IMR-90 (cell line): ENCODE results near the gene PCGF5. TPM values are rescaled to one million over a fixed set of nuclear protein-coding genes. Genes with fewer than 3 reads are reported as not detected.

ENCODE experiments used
- ATAC-seq: fragments of 200-7000 bp; cut with Tn5 transposase; 2 replicates; pipeline ENCODE4 v1.9.1; 2020; ENCODE audit warnings: low read depth, mild to moderate bottlenecking, moderate library complexity
- BruUV-seq: library from RNA; stranded (reverse); fragments of 400-500 nt; replicated peaks from 2 replicates; lab custom pipeline; 2021; lab: Mats Ljungman, UMichigan
- CTCF ChIA-PET: fragments of 300-600 bp; formaldehyde crosslinking; extraction: SDS; loops from one replicate; lab custom pipeline; 2021; ENCODE audit warnings: antibody characterized with exemption; lab: Yijun Ruan, JAX
- POLR2A ChIA-PET: fragments of 300-600 bp; sonication (Branson Sonifier 250); formaldehyde crosslinking; loops from one replicate; lab custom pipeline; 2022; ENCODE audit warnings: antibody characterized with exemption; ENCODE audit not compliant: unreplicated experiment; lab: Charles Lee
- DNase-seq: peaks from one replicate; pipeline ENCODE4 v3.0.0; 2013
- H2AFZ ChIP-seq: replicated peaks from 2 replicates; pipeline ENCODE3; 2013; ENCODE audit warnings: low read length, mild to moderate bottlenecking; ENCODE audit not compliant: poor library complexity
- H2AK5ac ChIP-seq: 2 replicates; pipeline ENCODE4 v1.6.1; 2013; ENCODE audit warnings: low read depth, low read length, inconsistent platforms
- H2AK9ac ChIP-seq: replicated peaks from 2 replicates; pipeline ENCODE3; 2013; ENCODE audit warnings: mild to moderate bottlenecking, low read depth, low read length, moderate library complexity; ENCODE audit not compliant: poor library complexity
- H2BK120ac ChIP-seq: 2 replicates; pipeline ENCODE4 v1.6.1; 2013; ENCODE audit warnings: low read depth, low read length, inconsistent platforms
- H2BK15ac ChIP-seq: 3 replicates; pipeline ENCODE4 v1.6.1; 2013; ENCODE audit warnings: low read depth, low read length, inconsistent platforms
- H2BK20ac ChIP-seq: 2 replicates; pipeline ENCODE4 v1.6.1; 2013; ENCODE audit warnings: low read depth, mild to moderate bottlenecking, inconsistent platforms, low read length, moderate library complexity
- H2BK5ac ChIP-seq: 2 replicates; pipeline ENCODE4 v1.6.1; 2013; ENCODE audit warnings: mild to moderate bottlenecking, low read depth, low read length, inconsistent platforms; ENCODE audit not compliant: poor library complexity, severe bottlenecking
- H3K14ac ChIP-seq: replicated peaks from 2 replicates; pipeline ENCODE4 v1.6.1; 2013; ENCODE audit warnings: low read depth, low read length, inconsistent platforms
- H3K18ac ChIP-seq: 2 replicates; pipeline ENCODE4 v1.6.1; 2013; ENCODE audit warnings: low read depth, low read length, control low read depth
- H3K23ac ChIP-seq: 2 replicates; pipeline ENCODE4 v1.6.1; 2013; ENCODE audit warnings: low read depth, low read length, inconsistent platforms
- H3K27ac ChIP-seq: 2 replicates; pipeline ENCODE4 v1.5.1; 2013; ENCODE audit warnings: mild to moderate bottlenecking, control low read depth, low read length; ENCODE audit not compliant: insufficient read depth
- H3K27me3 ChIP-seq: 2 replicates; pipeline ENCODE4 v1.6.1; 2013; ENCODE audit warnings: low read length; ENCODE audit not compliant: control insufficient read depth, insufficient read depth
- H3K36me3 ChIP-seq: 2 replicates; pipeline ENCODE4 v1.6.1; 2013; ENCODE audit warnings: low read length, mixed read lengths; ENCODE audit not compliant: control insufficient read depth, insufficient read depth
- H3K4ac ChIP-seq: 2 replicates; pipeline ENCODE4 v1.6.1; 2013; ENCODE audit warnings: low read depth, low read length, inconsistent platforms
- H3K4me1 ChIP-seq: 2 replicates; pipeline ENCODE4 v1.6.1; 2013; ENCODE audit warnings: low read length, mixed read lengths; ENCODE audit not compliant: control insufficient read depth, insufficient read depth
- H3K4me2 ChIP-seq: 2 replicates; pipeline ENCODE4 v1.6.1; 2013; ENCODE audit warnings: low read depth, mild to moderate bottlenecking, control low read depth, low read length, moderate library complexity
- H3K4me3 ChIP-seq: 2 replicates; pipeline ENCODE4 v1.5.1; 2013; ENCODE audit warnings: low read depth, mild to moderate bottlenecking, control low read depth, low read length, moderate library complexity; ENCODE audit not compliant: insufficient read depth
- H3K56ac ChIP-seq: 2 replicates; pipeline ENCODE4 v1.6.1; 2013; ENCODE audit warnings: low read length, inconsistent platforms; ENCODE audit not compliant: insufficient read depth; ENCODE audit errors: extremely low read depth
- H3K79me1 ChIP-seq, 2 experiments: 2 replicates each; pipeline ENCODE4 v1.6.1; 2013; ENCODE audit warnings: low read length in 2 of 2, inconsistent platforms in 1 of 2, low read depth in 1 of 2
- H3K9ac ChIP-seq: 2 replicates; pipeline ENCODE4 v1.6.1; 2013; ENCODE audit warnings: low read depth, low read length, control low read depth
- H3K9me1 ChIP-seq: 2 replicates; pipeline ENCODE4 v1.6.1; 2013; ENCODE audit warnings: low read length, inconsistent platforms; ENCODE audit not compliant: insufficient read depth
- H3K9me3 ChIP-seq: 2 replicates; pipeline ENCODE4 v1.6.1; 2013; ENCODE audit warnings: low read length; ENCODE audit not compliant: control insufficient read depth, insufficient read depth
- H4K20me1 ChIP-seq: 2 replicates; pipeline ENCODE4 v1.6.1; 2013; ENCODE audit warnings: low read length, inconsistent platforms; ENCODE audit not compliant: insufficient read depth
- H4K5ac ChIP-seq: 2 replicates; pipeline ENCODE4 v1.6.1; 2013; ENCODE audit warnings: mild to moderate bottlenecking, low read depth, low read length, control low read depth
- H4K8ac ChIP-seq, 2 experiments: 2 replicates each; pipeline ENCODE4 v1.6.1; 2013; ENCODE audit warnings: low read depth in 2 of 2, low read length in 2 of 2, control low read depth in 1 of 2, inconsistent platforms in 1 of 2
- H4K91ac ChIP-seq: 2 replicates; pipeline ENCODE4 v1.6.1; 2013; ENCODE audit warnings: low read depth, low read length, inconsistent platforms; ENCODE audit not compliant: insufficient read depth
- BHLHE40 ChIP-seq: fragments of 150-350 bp; IDR thresholded peaks from 2 replicates; pipeline ENCODE4 v1.6.1; 2016; ENCODE audit warnings: mild to moderate bottlenecking, low read depth, low read length
- WGBS, 2 experiments: methylation state at CpG; one replicate each; pipeline versions ENCODE4 v1.1.5 to v1.1.7; 2013; ENCODE audit warnings: missing lambda C conversion rate in 2 of 2; ENCODE audit not compliant: insufficient read length in 1 of 2; ENCODE audit errors: extremely low coverage in 2 of 2; 5-methylcytosine and 5-hydroxymethylcytosine counted together
- dilution Hi-C: fragments of 300-500 bp; cut with HindIII; formaldehyde crosslinking; loops from one replicate; pipeline ENCODE4 v1.14.3; 2018; ENCODE audit warnings: low sequenced_read_pairs; ENCODE audit not compliant: unreplicated experiment
- in situ Hi-C: fragments of 300-500 bp; cut with MboI; formaldehyde crosslinking; loops from 3 replicates; pipeline ENCODE4 v1.14.3; 2019; ENCODE audit warnings: low sequenced_read_pairs, inconsistent platforms, mixed read lengths
- intact Hi-C: fragments of 100-400 bp; cut with micrococcal nuclease; formaldehyde crosslinking; loops from 2 replicates; pipeline ENCODE4 v1.10.0; 2022
- polyA plus RNA-seq, 3 experiments: library from polyadenylated mRNA; depleted of rRNA; stranded (reverse); fragments of >200 nt; gene quantifications; 2 replicates each; pipeline ENCODE4 v1.2.3, GENCODE V29; 2012; ENCODE audit warnings: low replicate concordance in 1 of 3
- total RNA-seq: library from RNA; depleted of rRNA; stranded (reverse); fragments of >200 nt; gene quantifications from 2 replicates; pipeline ENCODE4 v1.2.3, GENCODE V29; 2012

Gene PCGF5
- total and polyA plus RNA-seq, 2 of the 4 experiments (the other 2 are of a cell fraction): 9.0 to 18.1 TPM

GRCh38 chr10:91286572-91286971, 66.1 kb downstream of the PCGF5 start:
- no peak overlapping the region for H4K5ac ChIP-seq
- no peak for ATAC-seq
- no TSS peak for BruUV-seq
- H3K9me1 ChIP-seq: peaks cover 9% of the 10 kb centered on the region
- DNase-seq: no peak
- 100% methylated on average over 1 of the region's 2 CpGs; no CpG with 5 or more reads in 1 of the 2 experiments for WGBS, 2 experiments
- no peaks in the 10 kb centered on the region for H3K9me3 ChIP-seq
- H3K27ac ChIP-seq: no peak overlapping the region
- no peak overlapping the region for H2AK9ac ChIP-seq
- H3K18ac ChIP-seq: no peak overlapping the region
- peaks cover 2% of the 10 kb centered on the region; the same call in 1 of the 2 replicates for H3K27me3 ChIP-seq
- no peak overlapping the region for H2BK120ac ChIP-seq
- no peaks in the 10 kb centered on the region for H4K20me1 ChIP-seq
- no peak overlapping the region for H2AK5ac ChIP-seq
- no peak overlapping the region for H4K91ac ChIP-seq
- ChIA-PET POLR2A (no interaction called here), CTCF (no interaction called here)
- intact Hi-C loops: no loop called here
- H2BK5ac ChIP-seq: no peak overlapping the region
- peaks cover 5% of the 10 kb centered on the region for H3K4me1 ChIP-seq
- no peak overlapping the region for H3K14ac ChIP-seq
- TF ChIP-seq BHLHE40: no peak
- H2BK20ac ChIP-seq: no peak overlapping the region
- H3K4me2 ChIP-seq: no peak overlapping the region
- no peak overlapping the region for H4K8ac ChIP-seq
- H3K79me1 ChIP-seq: no peaks in the 10 kb centered on the region
- H3K23ac ChIP-seq: no peak overlapping the region
- in situ Hi-C loops: no loop called here
- no peak overlapping the region for H3K9ac ChIP-seq
- H3K4ac ChIP-seq: no peak overlapping the region
- no peak overlapping the region for H2BK15ac ChIP-seq
- no peak overlapping the region for H3K56ac ChIP-seq
- dilution Hi-C loops: no loop called here
- no peak overlapping the region for H2AFZ ChIP-seq
- no peak overlapping the region for H3K4me3 ChIP-seq
- no peaks in the 10 kb centered on the region for H3K36me3 ChIP-seq
